Rectal smooth muscle tissue (tissue), 1 donor: Measurements from ENCODE around the gene MVD.

Experiments used
- H3K27ac ChIP-seq: one replicate; pipeline ENCODE4 v1.7.0; 2013; ENCODE audit warnings: low read depth, low read length, inconsistent platforms
- H3K27me3 ChIP-seq: one replicate; pipeline ENCODE4 v1.7.0; 2013; ENCODE audit warnings: low read length; ENCODE audit not compliant: control insufficient read depth, insufficient read depth
- H3K36me3 ChIP-seq: one replicate; pipeline ENCODE4 v1.7.0; 2013; ENCODE audit warnings: low read length; ENCODE audit not compliant: control insufficient read depth, insufficient read depth
- H3K4me1 ChIP-seq: one replicate; pipeline ENCODE4 v1.7.0; 2013; ENCODE audit warnings: low read length; ENCODE audit not compliant: control insufficient read depth, insufficient read depth
- H3K4me3 ChIP-seq: one replicate; pipeline ENCODE4 v1.7.0; 2013; ENCODE audit warnings: low read length
- H3K9ac ChIP-seq: one replicate; pipeline ENCODE4 v1.7.0; 2013; ENCODE audit warnings: low read length

Gene MVD

GRCh38 chr16:88647178-88648070 lies 15.5 kb downstream of the MVD start:
- Histone ChIP-seq H3K36me3 (no peaks in the 10 kb centered on the region), H3K27me3 (no peaks in the 10 kb centered on the region), H3K27ac (no peak overlapping the region), H3K4me1 (no peaks in the 10 kb centered on the region), H3K4me3 (no peak overlapping the region), H3K9ac (no peak overlapping the region)

- no peak overlapping the region for H3K27ac ChIP-seq
- no peaks in the 10 kb centered on the region for H3K4me1 ChIP-seq
- H3K9ac ChIP-seq = no peak overlapping the region
- H3K36me3 ChIP-seq = no peaks in the 10 kb centered on the region
- H3K4me3 ChIP-seq = no peak overlapping the region
- H3K27me3 ChIP-seq = peaks cover 3% of the 10 kb centered on the region
Observed at GRCh38 chr16:88646345-88647034, 16.4 kb downstream of the MVD start.

- H3K4me3 ChIP-seq = no peak overlapping the region
- no peak overlapping the region for H3K27ac ChIP-seq
- no peak overlapping the region for H3K9ac ChIP-seq
- H3K4me1 ChIP-seq = no peaks in the 10 kb centered on the region
- H3K36me3 ChIP-seq = no peaks in the 10 kb centered on the region
- peaks cover 3% of the 10 kb centered on the region for H3K27me3 ChIP-seq
Observed at GRCh38 chr16:88645941-88646340, 16.9 kb downstream of the MVD start.

GRCh38 chr16:88645455-88645854 lies 17.4 kb downstream of the MVD start:
- H3K4me3 ChIP-seq = no peak overlapping the region
- H3K4me1 ChIP-seq = no peaks in the 10 kb centered on the region
- no peak overlapping the region for H3K27ac ChIP-seq
- peaks cover 5% of the 10 kb centered on the region for H3K27me3 ChIP-seq
- no peaks in the 10 kb centered on the region for H3K36me3 ChIP-seq
- H3K9ac ChIP-seq = no peak overlapping the region

- H3K4me1 ChIP-seq = no peaks in the 10 kb centered on the region
- H3K4me3 ChIP-seq = no peak overlapping the region
- H3K27ac ChIP-seq = no peak overlapping the region
- H3K27me3 ChIP-seq = peaks cover 24% of the 10 kb centered on the region
- H3K36me3 ChIP-seq = no peaks in the 10 kb centered on the region
- no peak overlapping the region for H3K9ac ChIP-seq
Observed at GRCh38 chr16:88643644-88643932, 19.3 kb downstream of the MVD start.

DNA sequence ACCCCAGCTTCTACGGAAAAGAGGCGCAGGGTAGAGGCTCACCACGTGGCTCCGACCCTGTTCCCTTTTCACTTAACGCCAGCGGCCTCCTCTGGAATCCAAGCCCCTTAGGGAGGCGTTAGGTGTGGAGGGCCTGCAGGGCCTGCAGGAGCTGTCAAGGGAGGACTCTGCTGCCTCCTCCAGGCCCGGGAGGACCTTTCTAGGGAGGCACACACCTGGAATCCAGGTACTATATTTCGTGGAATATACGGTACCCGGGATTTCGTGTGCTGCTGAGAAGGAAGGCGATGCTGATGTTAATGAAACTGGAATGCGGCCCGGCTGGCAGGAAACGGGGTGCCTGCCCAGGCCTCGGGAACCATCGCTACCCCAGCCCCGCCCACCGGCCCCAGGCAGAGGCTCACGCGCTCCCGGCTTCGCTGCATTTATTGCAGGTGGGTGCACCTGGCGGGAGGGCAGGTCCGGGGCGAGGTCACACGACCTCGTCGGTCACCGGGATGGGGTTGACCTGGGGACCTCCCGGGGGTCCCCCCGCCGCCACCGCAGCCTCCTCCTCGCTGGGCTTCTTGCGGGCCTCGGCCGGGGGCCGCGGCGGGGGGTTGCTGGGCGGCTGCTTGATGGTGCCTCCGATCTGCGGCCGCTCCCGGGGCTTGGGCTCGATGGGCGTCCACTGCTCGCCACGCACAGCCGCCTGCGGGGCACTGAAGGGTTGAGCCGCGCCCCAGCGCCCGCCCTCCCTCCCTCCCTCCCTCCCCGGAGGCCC lies 19.8 kb downstream of the MVD start:
- Histone ChIP-seq H3K27me3 (peaks cover 29% of the 10 kb centered on the region), H3K36me3 (no peaks in the 10 kb centered on the region), H3K9ac (no peak overlapping the region), H3K27ac (no peak overlapping the region), H3K4me1 (no peaks in the 10 kb centered on the region), H3K4me3 (no peak overlapping the region)

- Histone ChIP-seq H3K27ac (no peak overlapping the region), H3K9ac (no peak overlapping the region), H3K4me3 (no peak overlapping the region), H3K36me3 (no peaks in the 10 kb centered on the region), H3K4me1 (no peaks in the 10 kb centered on the region), H3K27me3 (peaks cover 32% of the 10 kb centered on the region)
Observed at GRCh38 chr16:88640498-88641247, 22.2 kb downstream of the MVD start.

DNA sequence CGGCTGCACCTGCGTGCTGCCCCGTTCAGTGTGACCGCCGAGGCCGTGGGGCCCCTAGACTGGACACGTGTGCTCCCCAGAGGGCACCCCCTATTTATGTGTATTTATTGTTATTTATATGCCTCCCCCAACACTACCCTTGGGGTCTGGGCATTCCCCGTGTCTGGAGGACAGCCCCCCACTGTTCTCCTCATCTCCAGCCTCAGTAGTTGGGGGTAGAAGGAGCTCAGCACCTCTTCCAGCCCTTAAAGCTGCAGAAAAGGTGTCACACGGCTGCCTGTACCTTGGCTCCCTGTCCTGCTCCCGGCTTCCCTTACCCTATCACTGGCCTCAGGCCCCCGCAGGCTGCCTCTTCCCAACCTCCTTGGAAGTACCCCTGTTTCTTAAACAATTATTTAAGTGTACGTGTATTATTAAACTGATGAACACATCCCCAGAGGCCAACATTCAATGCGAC lies 22.8 kb downstream of the MVD start:
- H3K4me3 ChIP-seq = no peak overlapping the region
- H3K36me3 ChIP-seq = no peaks in the 10 kb centered on the region
- no peaks in the 10 kb centered on the region for H3K4me1 ChIP-seq
- H3K9ac ChIP-seq = no peak overlapping the region
- H3K27me3 ChIP-seq = peaks cover 35% of the 10 kb centered on the region
- no peak overlapping the region for H3K27ac ChIP-seq

- H3K4me3 ChIP-seq = no peak overlapping the region
- H3K27ac ChIP-seq = no peak overlapping the region
- peaks cover 40% of the 10 kb centered on the region for H3K27me3 ChIP-seq
- no peaks in the 10 kb centered on the region for H3K36me3 ChIP-seq
- no peaks in the 10 kb centered on the region for H3K4me1 ChIP-seq
- no peak overlapping the region for H3K9ac ChIP-seq
Observed at GRCh38 chr16:88639231-88640038, 23.5 kb downstream of the MVD start.

DNA sequence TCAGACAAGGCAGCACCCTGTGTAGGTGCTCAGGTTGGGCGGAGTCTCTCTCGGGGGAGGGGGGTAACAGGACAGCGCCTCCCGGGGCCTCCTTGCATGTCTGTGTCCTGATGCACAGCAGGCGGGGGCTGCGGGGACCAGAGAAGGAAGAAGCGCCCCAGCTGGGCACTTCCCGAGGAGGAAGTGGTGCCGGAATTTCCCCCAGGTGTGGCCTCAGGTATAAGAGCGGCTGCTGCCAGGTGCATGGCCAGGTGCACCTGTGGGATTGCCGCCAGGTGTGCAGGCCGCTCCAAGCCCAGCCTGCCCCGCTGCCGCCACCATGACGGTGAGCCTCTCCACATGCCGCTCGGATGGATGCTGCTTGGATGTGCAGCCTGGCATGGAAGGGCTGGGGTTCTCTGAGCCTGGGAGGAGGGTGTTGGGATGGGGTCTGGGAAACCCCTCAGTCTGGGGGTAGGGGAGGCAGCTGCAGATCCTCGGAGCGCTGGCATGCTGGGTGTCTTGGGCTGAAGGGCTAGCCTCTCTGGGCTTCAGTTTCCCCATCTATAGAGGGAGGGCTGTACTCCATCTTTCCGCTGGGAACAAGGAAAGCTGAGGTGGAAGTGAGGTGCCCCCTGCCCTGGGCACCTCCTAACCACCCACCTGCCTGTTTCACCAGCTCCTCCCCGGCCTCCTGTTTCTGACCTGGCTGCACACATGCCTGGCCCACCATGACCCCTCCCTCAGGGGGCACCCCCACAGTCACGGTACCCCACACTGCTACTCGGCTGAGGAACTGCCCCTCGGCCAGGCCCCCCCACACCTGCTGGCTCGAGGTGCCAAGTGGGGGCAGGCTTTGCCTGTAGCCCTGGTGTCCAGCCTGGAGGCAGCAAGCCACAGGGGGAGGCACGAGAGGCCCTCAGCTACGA lies 24.3 kb downstream of the MVD start, which contains the start of gene IL17C:
TSS of gene IL17C (plus strand) at position 250 of the 908 bp plus-strand sequence. CDS start at position 320, 70 bp downstream.
- Histone ChIP-seq H3K36me3 (no peaks in the 10 kb centered on the region), H3K4me1 (no peaks in the 10 kb centered on the region), H3K9ac (no peak within 1 kb of the TSS), H3K27me3 (peaks cover 42% of the 10 kb centered on the region), H3K4me3 (no peak within 1 kb of the TSS), H3K27ac (no peak within 1 kb of the TSS)
